Ovary (tissue), 9 donors: ENCODE data around the gene UBE2V1. TPM values are rescaled to one million over a fixed set of nuclear protein-coding genes. Genes with fewer than 3 reads are reported as not detected.

Experiments used
- DNase-seq, 5 donors: peaks; one replicate each; pipeline ENCODE4 v3.0.0-alpha.2; 2019 to 2020
- H3K27ac ChIP-seq, 2 donors: fragments of 200-600 bp; one replicate each; pipeline versions ENCODE4 v1.5.1 to v1.8.0; 2019 to 2022
- H3K27me3 ChIP-seq: fragments of 200-600 bp; one replicate; pipeline ENCODE4 v1.8.0; 2022
- H3K36me3 ChIP-seq: fragments of 200-600 bp; sonication (generic); one replicate; pipeline ENCODE4 v1.5.1; 2019
- H3K4me1 ChIP-seq: one replicate; pipeline ENCODE4 v1.8.1; 2013; ENCODE audit warnings: mild to moderate bottlenecking, moderate library complexity; ENCODE audit not compliant: insufficient read depth
- H3K4me3 ChIP-seq: fragments of 200-600 bp; sonication (generic); one replicate; pipeline ENCODE4 v1.5.1; 2017
- H3K9me3 ChIP-seq, 2 donors: fragments of 200-600 bp in 1 of 2; sonication (generic) in 1 of 2; one replicate each; pipeline versions ENCODE4 v1.5.1 to v1.8.1; 2013 to 2019; ENCODE audit warnings: mild to moderate bottlenecking in 1 of 2, moderate library complexity in 1 of 2
- EP300 ChIP-seq: sonication (generic); formaldehyde crosslinking; IDR thresholded peaks from one replicate; pipeline ENCODE4 v1.6.1; 2017; ENCODE audit warnings: antibody characterized with exemption
- POLR2A ChIP-seq: fragments of 450-650 bp; IDR thresholded peaks from one replicate; pipeline ENCODE4 v1.6.1; 2017; ENCODE audit warnings: antibody characterized with exemption, mild to moderate bottlenecking, moderate library complexity
- WGBS, 3 donors: extraction: QIAGEN DNeasy Blood & Tissue Kit in 1 of 3; methylation state at CpG; one replicate each; pipeline versions ENCODE4 v1.1.5 to v1.1.7; 2013 to 2017; 5-methylcytosine and 5-hydroxymethylcytosine counted together
- intact Hi-C, 4 donors: fragments of 100-400 bp; cut with DNase I; formaldehyde crosslinking; loops; one replicate each; pipeline versions ENCODE4 v1.11.0 to v1.15.1; 2022 to 2023
- polyA plus RNA-seq, 2 donors: library from polyadenylated mRNA; stranded (reverse); fragments of 200-250 nt in 1 of 2; fragments of 350-450 nt in 1 of 2; fragmentation: Illumina TruSeq in 1 of 2; extraction: RNeasy Lipid Tissue Mini Kit (QIAGEN cat#74804) in 1 of 2; gene quantifications; one replicate each; pipeline ENCODE4 v1.2.3, GENCODE V29; 2013 to 2014
- total RNA-seq, 7 donors: library from RNA; depleted of rRNA in 2 of 7; stranded (reverse); fragments of >200 nt in 2 of 7; fragmentation: NEBNext Ultra II Directional in 3 of 7; extraction: Animal tissue kit (Norgen Biotek cat#: 25700) in 3 of 7; gene quantifications; one replicate each; pipeline versions ENCODE4 v1.1.0 to v1.2.4, GENCODE V29; 2016 to 2023
- TF ChIP-seq, protein P1 (sequence below), 3 donors: fragments of 450-650 bp in 2 of 3; fragments of 200-600 bp in 1 of 3; IDR thresholded peaks; one replicate each; pipeline versions ENCODE4 v1.5.1 to v1.8.0; 2016 to 2022; ENCODE audit warnings: antibody characterized with exemption in 3 of 3, mild to moderate bottlenecking in 1 of 3
- donor health status: DM: no; HTN: no; CAD: no; lungs with moderate emphysema.
- donor health status: DM: no; HTN: no; CAD: no.
- donor health status: Bipolar disorder and iron deficiency.
- donor health status: DM: yes; HTN: yes; CAD: no.
- donor health status: DM: no; HTN: no; CAD: no.
- donor health status: DM: yes; HTN: yes; CAD: no.

UBE2V1 gene
- total and polyA plus RNA-seq, 9 donors = 43.6 to 189 (median 77.2) TPM

DNA sequence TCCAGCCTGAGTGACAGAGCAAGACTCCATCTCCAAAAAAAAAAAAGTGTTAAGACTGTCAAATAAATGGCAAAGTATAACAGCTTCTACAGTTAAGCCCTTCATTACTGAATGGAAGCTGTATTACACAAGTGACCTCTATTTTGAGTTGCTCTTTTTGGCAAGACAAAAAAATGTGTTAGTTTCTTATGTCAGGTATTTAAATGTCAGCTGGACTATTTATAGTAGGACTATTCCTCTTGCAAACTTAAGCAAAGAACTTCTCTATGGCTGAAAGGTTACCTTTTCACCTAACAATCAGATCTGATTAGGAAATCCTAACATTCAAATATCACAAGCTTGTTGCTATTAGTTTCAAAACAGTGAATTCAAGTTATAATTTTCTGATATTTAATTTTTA lies 12.4 kb downstream of the UBE2V1 start:
- no peak for TF ChIP-seq EP300
- TF ChIP-seq POLR2A = no peak
- TF ChIP-seq, protein P1, sequence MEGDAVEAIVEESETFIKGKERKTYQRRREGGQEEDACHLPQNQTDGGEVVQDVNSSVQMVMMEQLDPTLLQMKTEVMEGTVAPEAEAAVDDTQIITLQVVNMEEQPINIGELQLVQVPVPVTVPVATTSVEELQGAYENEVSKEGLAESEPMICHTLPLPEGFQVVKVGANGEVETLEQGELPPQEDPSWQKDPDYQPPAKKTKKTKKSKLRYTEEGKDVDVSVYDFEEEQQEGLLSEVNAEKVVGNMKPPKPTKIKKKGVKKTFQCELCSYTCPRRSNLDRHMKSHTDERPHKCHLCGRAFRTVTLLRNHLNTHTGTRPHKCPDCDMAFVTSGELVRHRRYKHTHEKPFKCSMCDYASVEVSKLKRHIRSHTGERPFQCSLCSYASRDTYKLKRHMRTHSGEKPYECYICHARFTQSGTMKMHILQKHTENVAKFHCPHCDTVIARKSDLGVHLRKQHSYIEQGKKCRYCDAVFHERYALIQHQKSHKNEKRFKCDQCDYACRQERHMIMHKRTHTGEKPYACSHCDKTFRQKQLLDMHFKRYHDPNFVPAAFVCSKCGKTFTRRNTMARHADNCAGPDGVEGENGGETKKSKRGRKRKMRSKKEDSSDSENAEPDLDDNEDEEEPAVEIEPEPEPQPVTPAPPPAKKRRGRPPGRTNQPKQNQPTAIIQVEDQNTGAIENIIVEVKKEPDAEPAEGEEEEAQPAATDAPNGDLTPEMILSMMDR (IDR thresholded peaks at IDR 0.05) = no peak
- intact Hi-C loops = no loop called here
- no peaks in the 10 kb centered on the region for H3K9me3 ChIP-seq
- no peak overlapping the region for H3K4me3 ChIP-seq
- no peak for DNase-seq
- H3K36me3 ChIP-seq = no peaks in the 10 kb centered on the region
- H3K27ac ChIP-seq = no peak overlapping the region
- no peaks in the 10 kb centered on the region for H3K27me3 ChIP-seq
- H3K4me1 ChIP-seq = peaks cover 2% of the 10 kb centered on the region

DNA sequence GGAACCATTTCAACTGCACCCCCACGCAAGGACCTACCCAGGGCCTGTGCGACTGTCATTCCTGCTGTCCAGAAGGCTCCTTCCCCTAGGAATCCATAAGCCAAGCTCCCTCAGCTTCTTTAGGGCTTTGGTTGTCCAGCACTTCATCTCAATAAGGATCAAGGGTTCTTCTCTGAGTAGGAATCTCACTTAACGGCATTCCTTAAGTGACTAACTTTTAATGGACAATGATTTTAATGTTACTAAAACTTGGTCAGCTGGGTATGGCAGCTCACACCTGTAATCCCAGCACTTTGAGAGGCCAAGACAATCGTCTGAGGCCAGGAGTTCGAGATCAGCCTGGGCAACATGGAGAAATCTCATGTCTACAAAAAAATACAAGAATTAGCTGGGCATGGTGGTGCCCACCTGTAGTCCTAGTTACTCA lies 13.4 kb downstream of the UBE2V1 start:
- peaks cover 2% of the 10 kb centered on the region for H3K4me1 ChIP-seq
- no peak overlapping the region for H3K27ac ChIP-seq
- intact Hi-C loops = no loop called here
- no peak overlapping the region for H3K4me3 ChIP-seq
- DNase-seq = no peak
- 60 to 79% (median 65%) methylated on average over 5 of the region's 5 CpGs for WGBS, 3 donors
- no peak for TF ChIP-seq EP300
- TF ChIP-seq, protein P1 (IDR thresholded peaks at IDR 0.05) = no peak
- TF ChIP-seq POLR2A = no peak
- H3K36me3 ChIP-seq = no peaks in the 10 kb centered on the region
- H3K9me3 ChIP-seq = no peaks in the 10 kb centered on the region
- no peaks in the 10 kb centered on the region for H3K27me3 ChIP-seq

DNA sequence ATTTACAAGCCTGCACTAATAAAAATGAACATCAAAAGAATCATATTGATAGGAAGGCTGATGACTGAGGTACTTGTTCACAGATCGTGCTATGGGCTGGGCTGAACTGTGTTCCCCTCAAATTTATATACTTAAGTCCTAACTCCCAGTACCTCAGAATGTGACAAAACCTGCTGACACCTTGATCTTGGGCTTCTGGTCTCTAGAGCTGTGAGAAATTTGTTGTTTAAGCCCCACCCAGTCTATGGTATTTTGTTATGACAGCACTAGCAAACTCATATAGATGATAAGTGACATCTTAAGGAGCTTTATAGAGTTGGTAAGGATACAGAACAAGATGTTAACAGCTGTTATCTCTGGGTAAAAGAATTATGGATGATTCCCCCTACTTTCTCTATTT lies 13.8 kb downstream of the UBE2V1 start:
- Histone ChIP-seq H3K4me3 (no peak overlapping the region), H3K9me3 (no peaks in the 10 kb centered on the region), H3K27ac (no peak overlapping the region), H3K4me1 (peaks cover 2% of the 10 kb centered on the region), H3K27me3 (no peaks in the 10 kb centered on the region), H3K36me3 (no peaks in the 10 kb centered on the region)
- intact Hi-C loops = no loop called here
- no peak for DNase-seq
- 20 to 26% (median 22%) methylated on average over 1 of the region's 1 CpG for WGBS, 3 donors
- TF ChIP-seq, protein P1 (IDR thresholded peaks at IDR 0.05) = no peak
- TF ChIP-seq EP300 = no peak
- TF ChIP-seq POLR2A = no peak

DNA sequence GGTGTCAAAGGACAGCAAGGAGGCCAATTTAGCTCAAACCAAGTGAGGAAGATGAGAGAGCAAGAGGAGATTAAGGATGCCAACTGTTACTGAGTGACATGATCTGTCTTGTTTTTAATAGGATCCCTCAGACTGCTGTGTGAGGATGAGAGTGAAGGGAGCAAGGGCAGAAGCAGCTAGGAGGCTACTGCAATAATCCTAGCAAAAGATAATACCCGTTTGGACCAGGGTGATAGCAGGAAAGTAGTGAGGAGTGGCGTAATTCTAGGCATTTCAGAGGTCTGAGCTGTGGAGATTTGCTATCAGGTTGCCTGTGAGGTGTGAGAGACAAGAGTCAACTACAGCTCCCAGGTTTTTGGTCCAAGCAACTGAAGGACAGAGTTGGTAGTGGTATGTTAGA lies 14.7 kb downstream of the UBE2V1 start:
- intact Hi-C loops = no loop called here
- no peak for DNase-seq
- Histone ChIP-seq H3K36me3 (no peaks in the 10 kb centered on the region), H3K4me3 (no peak overlapping the region), H3K4me1 (peaks cover 2% of the 10 kb centered on the region), H3K27me3 (no peaks in the 10 kb centered on the region), H3K9me3 (no peaks in the 10 kb centered on the region), H3K27ac (no peak overlapping the region)
- TF ChIP-seq EP300 (no peak), POLR2A (no peak)
- TF ChIP-seq, protein P1 (IDR thresholded peaks at IDR 0.05) = no peak
- WGBS, 3 donors = 54 to 74% (median 65%) methylated on average over 2 of the region's 2 CpGs

DNA sequence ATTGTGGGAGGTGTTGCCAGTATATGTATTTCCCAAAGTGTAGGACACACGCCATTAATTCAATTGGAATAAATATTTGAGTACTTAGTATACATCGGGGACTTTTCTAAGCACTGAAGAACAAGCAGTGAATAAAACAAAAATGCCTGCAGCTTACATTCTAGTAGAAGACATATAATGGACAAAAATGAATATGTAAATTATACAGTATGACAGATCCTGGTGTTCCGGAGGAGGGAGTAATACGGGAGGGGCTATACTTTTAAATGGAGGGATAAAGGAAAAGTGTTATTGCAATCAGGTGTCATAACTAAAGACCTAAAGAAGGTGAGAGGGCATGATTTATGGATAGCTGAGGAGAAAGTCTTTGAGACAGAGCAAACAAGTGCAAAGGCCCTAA lies 15.1 kb downstream of the UBE2V1 start:
- peaks cover 2% of the 10 kb centered on the region for H3K4me1 ChIP-seq
- no peaks in the 10 kb centered on the region for H3K9me3 ChIP-seq
- no peak overlapping the region for H3K4me3 ChIP-seq
- WGBS, 3 donors = 86 to 95% (median 87%) methylated on average over 4 of the region's 4 CpGs
- no peaks in the 10 kb centered on the region for H3K36me3 ChIP-seq
- no peak for DNase-seq
- no peak for TF ChIP-seq EP300
- TF ChIP-seq, protein P1 (IDR thresholded peaks at IDR 0.05) = no peak
- no peak for TF ChIP-seq POLR2A
- H3K27ac ChIP-seq = no peak overlapping the region
- intact Hi-C loops = no loop called here
- H3K27me3 ChIP-seq = no peaks in the 10 kb centered on the region
